ENCODE measurements around the gene KIF19.

Gene KIF19

GRCh38 chr17:74356646-74357465, 30.8 kb downstream of the KIF19 start:
- no peak for DNase-seq
- TF ChIP-seq CTCF (IDR thresholded peaks at IDR 0.05; ENCODE audit: low read depth, low read length, missing control alignments): no peak
- H3K36me3 ChIP-seq (replicated peaks): no peaks in the 10 kb centered on the region
- H3K27ac ChIP-seq: no peak overlapping the region
- H3K4me3 ChIP-seq (ENCODE audit: low read depth, low read length): no peak overlapping the region
- peaks cover 34% of the 10 kb centered on the region for H3K27me3 ChIP-seq (replicated peaks)
- in situ Hi-C loops (cut with HindIII; ENCODE audit: low pct_ligation_motif_present, low sequenced_read_pairs): no loop called here

GRCh38 chr17:74357466-74357809, 31.4 kb downstream of the KIF19 start:
- H3K4me3 ChIP-seq (ENCODE audit: low read depth, low read length): no peak overlapping the region
- no peaks in the 10 kb centered on the region for H3K36me3 ChIP-seq (replicated peaks)
- peaks cover 28% of the 10 kb centered on the region for H3K27me3 ChIP-seq (replicated peaks)
- H3K27ac ChIP-seq: no peak overlapping the region
- TF ChIP-seq CTCF (IDR thresholded peaks at IDR 0.05; ENCODE audit: low read depth, low read length, missing control alignments): no peak
- DNase-seq: no peak
- in situ Hi-C loops (cut with HindIII; ENCODE audit: low pct_ligation_motif_present, low sequenced_read_pairs): no loop called here

GRCh38 chr17:74358697-74359096, 32.7 kb downstream of the KIF19 start:
- in situ Hi-C loops (cut with HindIII; ENCODE audit: low pct_ligation_motif_present, low sequenced_read_pairs): no loop called here
- DNase-seq: no peak
- H3K36me3 ChIP-seq (replicated peaks): no peaks in the 10 kb centered on the region
- TF ChIP-seq CTCF (IDR thresholded peaks at IDR 0.05; ENCODE audit: low read depth, low read length, missing control alignments): no peak
- no peak overlapping the region for H3K27ac ChIP-seq
- peaks cover 25% of the 10 kb centered on the region for H3K27me3 ChIP-seq (replicated peaks)
- H3K4me3 ChIP-seq (ENCODE audit: low read depth, low read length): no peak overlapping the region

- TF ChIP-seq CTCF (IDR thresholded peaks at IDR 0.05; ENCODE audit: low read depth, low read length, missing control alignments): no peak
- H3K27me3 ChIP-seq (replicated peaks): peaks cover 21% of the 10 kb centered on the region
These were observed 33.9 kb downstream of the KIF19 start for GRCh38 chr17:74359916-74360315.

GRCh38 chr17:74360899-74361229, 34.8 kb downstream of the KIF19 start:
- in situ Hi-C loops (cut with HindIII; ENCODE audit: low pct_ligation_motif_present, low sequenced_read_pairs): no loop called here
- Histone ChIP-seq H3K27ac (no peak overlapping the region), H3K36me3 (replicated peaks) (no peaks in the 10 kb centered on the region), H3K27me3 (replicated peaks) (peaks cover 21% of the 10 kb centered on the region), H3K4me3 (ENCODE audit: low read depth, low read length) (no peak overlapping the region)
- no peak for DNase-seq
- TF ChIP-seq CTCF (IDR thresholded peaks at IDR 0.05; ENCODE audit: low read depth, low read length, missing control alignments): no peak

More at GRCh38 chr17:74359916-74360315, 33.9 kb downstream of the KIF19 start:
- no peak overlapping the region for H3K27ac ChIP-seq
- in situ Hi-C loops (cut with HindIII; ENCODE audit: low pct_ligation_motif_present, low sequenced_read_pairs): no loop called here
- no peaks in the 10 kb centered on the region for H3K36me3 ChIP-seq (replicated peaks)
- DNase-seq: no peak
- H3K4me3 ChIP-seq (ENCODE audit: low read depth, low read length): no peak overlapping the region
